ENCODE results near the gene MID1IP1.

The MID1IP1 gene

GRCh38 chrX:38839277-38839676, 38.0 kb downstream of the MID1IP1 start:
- FAIRE-seq (no peak), DNase-seq (ENCODE audit: insufficient read length, low spot score) (no peak)
- TF ChIP-seq POU2F2 (IDR thresholded peaks at IDR 0.05; ENCODE audit: low read depth, low read length) = no peak
- no peak for TF ChIP-seq SPI1 (IDR thresholded peaks at IDR 0.05; ENCODE audit: low read depth, low read length)
- no peak for TF ChIP-seq POLR2AphosphoS5 (IDR thresholded peaks at IDR 0.05; ENCODE audit: low read depth, low read length)
- no peak for TF ChIP-seq TAF1 (IDR thresholded peaks at IDR 0.05; ENCODE audit: low read depth, low read length)
- no peak for TF ChIP-seq PAX5 (IDR thresholded peaks at IDR 0.05; ENCODE audit: insufficient read depth, low read length, severe bottlenecking)
- TF ChIP-seq POLR2A (IDR thresholded peaks at IDR 0.05; ENCODE audit: low read depth, low read length) = no peak

GRCh38 chrX:38839944-38840343, 38.7 kb downstream of the MID1IP1 start:
- TF ChIP-seq PAX5 (IDR thresholded peaks at IDR 0.05; ENCODE audit: insufficient read depth, low read length, severe bottlenecking) (no peak), POLR2A (IDR thresholded peaks at IDR 0.05; ENCODE audit: low read depth, low read length) (no peak), POU2F2 (IDR thresholded peaks at IDR 0.05; ENCODE audit: low read depth, low read length) (no peak), TAF1 (IDR thresholded peaks at IDR 0.05; ENCODE audit: low read depth, low read length) (no peak)
- DNase-seq (ENCODE audit: insufficient read length, low spot score) (no peak), FAIRE-seq (peak; percentile 51)

GRCh38 chrX:38841750-38842149, 40.5 kb downstream of the MID1IP1 start:
- FAIRE-seq (no peak), DNase-seq (ENCODE audit: insufficient read length, low spot score) (no peak)
- TF ChIP-seq POLR2A (IDR thresholded peaks at IDR 0.05; ENCODE audit: low read depth, low read length) (no peak), POLR2AphosphoS5 (IDR thresholded peaks at IDR 0.05; ENCODE audit: low read depth, low read length) (no peak), SPI1 (IDR thresholded peaks at IDR 0.05; ENCODE audit: low read depth, low read length) (no peak), TAF1 (IDR thresholded peaks at IDR 0.05; ENCODE audit: low read depth, low read length) (no peak), POU2F2 (IDR thresholded peaks at IDR 0.05; ENCODE audit: low read depth, low read length) (no peak), PAX5 (IDR thresholded peaks at IDR 0.05; ENCODE audit: insufficient read depth, low read length, severe bottlenecking) (no peak)

- FAIRE-seq (no peak), DNase-seq (ENCODE audit: insufficient read length, low spot score) (no peak)
- TF ChIP-seq TAF1 (IDR thresholded peaks at IDR 0.05; ENCODE audit: low read depth, low read length) = no peak
- no peak for TF ChIP-seq POLR2AphosphoS5 (IDR thresholded peaks at IDR 0.05; ENCODE audit: low read depth, low read length)
- TF ChIP-seq SPI1 (IDR thresholded peaks at IDR 0.05; ENCODE audit: low read depth, low read length) = no peak
- no peak for TF ChIP-seq POLR2A (IDR thresholded peaks at IDR 0.05; ENCODE audit: low read depth, low read length)
- no peak for TF ChIP-seq POU2F2 (IDR thresholded peaks at IDR 0.05; ENCODE audit: low read depth, low read length)
- TF ChIP-seq PAX5 (IDR thresholded peaks at IDR 0.05; ENCODE audit: insufficient read depth, low read length, severe bottlenecking) = no peak
Measured at GRCh38 chrX:38845426-38845825, 44.2 kb downstream of the MID1IP1 start.

DNA sequence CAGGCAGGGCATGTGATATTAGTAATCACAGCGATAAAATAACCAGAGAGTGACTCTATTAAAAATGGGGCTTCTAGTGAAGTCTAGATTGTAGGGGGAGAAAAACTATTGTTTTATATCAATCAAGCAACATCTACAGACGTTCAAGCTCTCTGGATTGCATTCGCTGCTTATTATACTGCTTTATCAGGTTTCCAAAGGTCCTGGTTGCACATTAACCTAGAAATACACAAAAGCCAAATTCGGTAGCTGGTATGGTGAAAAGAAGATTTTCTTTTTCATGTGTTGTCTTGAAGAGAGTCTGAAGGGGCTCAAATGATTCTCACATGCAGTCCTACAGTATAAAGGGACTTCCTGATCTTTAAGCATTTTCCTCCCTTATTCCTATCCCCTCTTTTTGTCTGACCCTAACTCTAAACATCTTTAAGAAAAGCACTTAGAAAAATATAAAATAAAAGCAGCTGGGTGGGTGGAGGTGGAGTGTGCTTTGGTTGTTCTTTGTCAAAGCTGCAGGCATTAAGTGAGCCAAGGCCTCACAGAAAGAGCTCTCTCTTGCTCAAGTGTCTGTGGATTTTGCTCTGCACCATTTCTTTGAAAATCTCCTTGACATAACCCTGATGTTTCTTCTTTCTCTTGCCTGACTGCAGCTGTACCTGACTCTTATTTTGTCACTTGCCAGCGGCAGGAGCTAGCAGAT, 46.1 kb downstream of the MID1IP1 start:
- DNase-seq (ENCODE audit: insufficient read length, low spot score) = no peak
- TF ChIP-seq TAF1 (IDR thresholded peaks at IDR 0.05; ENCODE audit: low read depth, low read length) (no peak), POU2F2 (IDR thresholded peaks at IDR 0.05; ENCODE audit: low read depth, low read length) (no peak), POLR2AphosphoS5 (IDR thresholded peaks at IDR 0.05; ENCODE audit: low read depth, low read length) (no peak)
- no peak for FAIRE-seq

GRCh38 chrX:38847903-38848230, 46.6 kb downstream of the MID1IP1 start:
- TF ChIP-seq PAX5 (IDR thresholded peaks at IDR 0.05; ENCODE audit: insufficient read depth, low read length, severe bottlenecking) = no peak
- TF ChIP-seq SPI1 (IDR thresholded peaks at IDR 0.05; ENCODE audit: low read depth, low read length) = no peak
- no peak for TF ChIP-seq POLR2A (IDR thresholded peaks at IDR 0.05; ENCODE audit: low read depth, low read length)
- FAIRE-seq (no peak), DNase-seq (ENCODE audit: insufficient read length, low spot score) (no peak)

DNA sequence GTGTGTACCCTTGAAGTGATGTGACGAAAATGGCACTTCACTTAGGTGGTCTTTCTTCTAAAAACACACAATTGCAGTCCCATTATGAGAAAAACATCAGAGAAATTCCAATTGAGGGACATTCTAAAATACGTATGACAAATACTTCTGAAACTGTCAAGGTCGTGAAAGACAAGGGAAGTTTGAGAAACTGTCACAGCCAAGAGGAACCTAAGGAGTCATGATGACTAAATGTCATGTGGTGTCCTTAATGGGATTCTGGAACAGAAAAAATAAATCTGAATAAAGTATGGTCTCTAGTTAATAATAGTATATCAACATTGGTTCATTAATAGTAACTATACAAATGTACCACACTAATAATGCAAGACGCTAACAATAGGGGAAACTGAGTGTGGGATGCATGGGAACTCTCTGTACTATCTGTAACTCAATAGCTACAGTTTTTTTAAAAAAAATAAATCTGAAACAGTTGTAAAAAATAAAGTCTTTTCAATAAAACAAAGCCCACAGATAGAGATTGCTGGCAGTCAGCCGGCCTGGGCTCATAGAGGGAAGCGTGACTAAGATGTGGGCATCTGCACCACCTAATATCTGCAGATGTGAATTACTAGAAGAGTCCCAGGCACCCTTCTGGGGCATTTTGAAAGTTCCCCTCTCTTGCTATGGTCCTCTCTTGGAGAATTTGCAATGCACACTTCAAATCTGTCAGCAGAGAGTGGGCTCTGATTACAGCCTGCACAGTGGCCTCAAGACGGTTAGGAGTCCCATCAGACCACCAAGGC, 47.6 kb downstream of the MID1IP1 start:
- FAIRE-seq (no peak), DNase-seq (ENCODE audit: insufficient read length, low spot score) (no peak)
- TF ChIP-seq POLR2A (IDR thresholded peaks at IDR 0.05; ENCODE audit: low read depth, low read length) = no peak
- no peak for TF ChIP-seq POLR2AphosphoS5 (IDR thresholded peaks at IDR 0.05; ENCODE audit: low read depth, low read length)
- TF ChIP-seq POU2F2 (IDR thresholded peaks at IDR 0.05; ENCODE audit: low read depth, low read length) = no peak
- no peak for TF ChIP-seq SPI1 (IDR thresholded peaks at IDR 0.05; ENCODE audit: low read depth, low read length)
- TF ChIP-seq PAX5 (IDR thresholded peaks at IDR 0.05; ENCODE audit: insufficient read depth, low read length, severe bottlenecking) = no peak
- TF ChIP-seq TAF1 (IDR thresholded peaks at IDR 0.05; ENCODE audit: low read depth, low read length) = no peak

- peak; percentile 51 for FAIRE-seq
- no peak for TF ChIP-seq POLR2A (IDR thresholded peaks at IDR 0.05; ENCODE audit: low read depth, low read length)
- no peak for TF ChIP-seq SPI1 (IDR thresholded peaks at IDR 0.05; ENCODE audit: low read depth, low read length)
- DNase-seq (ENCODE audit: insufficient read length, low spot score) = no peak
Measured at GRCh38 chrX:38850807-38851544, 49.7 kb downstream of the MID1IP1 start.

DNA sequence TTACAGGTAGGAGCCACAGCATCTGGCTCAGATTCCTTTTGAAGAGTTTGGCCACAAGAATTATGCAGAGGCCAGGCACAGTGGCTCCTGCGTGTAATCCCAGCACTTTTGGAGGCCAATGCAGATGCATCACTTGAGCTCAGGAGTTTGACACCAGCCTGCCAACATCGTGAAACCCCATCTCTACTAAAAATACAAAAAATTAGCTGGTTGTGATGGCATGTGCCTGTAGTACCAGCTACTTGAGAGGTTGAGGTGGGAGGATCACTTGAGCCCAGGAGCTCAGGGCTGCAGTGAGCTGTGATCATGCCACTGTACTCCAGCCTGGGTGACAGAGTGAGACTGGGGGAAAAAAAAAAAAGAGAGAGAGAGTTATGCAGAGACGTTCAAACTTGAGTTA, 53.0 kb downstream of the MID1IP1 start:
- TF ChIP-seq POU2F2 (IDR thresholded peaks at IDR 0.05; ENCODE audit: low read depth, low read length) (no peak), SPI1 (IDR thresholded peaks at IDR 0.05; ENCODE audit: low read depth, low read length) (no peak), POLR2A (IDR thresholded peaks at IDR 0.05; ENCODE audit: low read depth, low read length) (no peak), TAF1 (IDR thresholded peaks at IDR 0.05; ENCODE audit: low read depth, low read length) (no peak), PAX5 (IDR thresholded peaks at IDR 0.05; ENCODE audit: insufficient read depth, low read length, severe bottlenecking) (no peak)
- no peak for FAIRE-seq
- no peak for DNase-seq (ENCODE audit: insufficient read length, low spot score)

All from GM12891 (cell line).